ENCODE results near the gene MEGF8.

- TF ChIP-seq POLR2A (conservative IDR thresholded peaks at IDR 0.05) (no peak), ZNF239 (CRISPR knock-in tag; IDR thresholded peaks at IDR 0.05) (no peak), MEF2D (tag; conservative IDR thresholded peaks at IDR 0.05; ENCODE audit: low read depth) (no peak), CTCF (IDR thresholded peaks at IDR 0.05 in 2 of 3, conservative IDR thresholded peaks at IDR 0.05 in 1 of 3; ENCODE audit: insufficient read depth in 2 of 3, low read depth in 1 of 3, low read length in 3 of 3) (no peak), SMARCB1 (IDR thresholded peaks at IDR 0.05; ENCODE audit: insufficient read length, low read depth) (no peak), POLR2AphosphoS5 (IDR thresholded peaks at IDR 0.05; ENCODE audit: control insufficient read depth, insufficient read depth, low read depth, low read length) (no peak), IRF1 (CRISPR knock-in tag; IDR thresholded peaks at IDR 0.05; ENCODE audit: borderline replicate concordance) (no peak), ELK1 (CRISPR knock-in tag; IDR thresholded peaks at IDR 0.05) (no peak)
Measured at GRCh38 chr19:42424345-42424707, 98.9 kb downstream of the MEGF8 start.

Measured in K562 (cell line).